GM18907 (cell line): ENCODE measurements around the gene PCDHA2.
"Not testable (repeated sequence)": the region's sequence is repeated elsewhere in the genome, so short reads cannot be mapped to it uniquely, and the experiment has no call there.

Experiments
- ATAC-seq: cut with Tn5 transposase; IDR thresholded peaks from one replicate; pipeline ENCODE4 v1.9.1; 2021; ENCODE audit warnings: mild to moderate bottlenecking, moderate library complexity; ENCODE audit not compliant: unreplicated experiment

The PCDHA2 gene

GRCh38 chr5:140808889-140809291, 14.2 kb downstream of the PCDHA2 start:
- no peak for ATAC-seq

- ATAC-seq = no peak
Observed at GRCh38 chr5:140821375-140822280, 27.0 kb downstream of the PCDHA2 start, which contains the start of gene PCDHA5. Gene PCDHA5, plus strand, starts transcription at chr5:140821613.

GRCh38 chr5:140822281-140822629, 27.6 kb downstream of the PCDHA2 start:
- ATAC-seq = no peak

- not testable (repeated sequence) for ATAC-seq
Observed at GRCh38 chr5:140822969-140823368, 28.3 kb downstream of the PCDHA2 start.

GRCh38 chr5:140823475-140823874, 28.8 kb downstream of the PCDHA2 start:
- ATAC-seq = no peak

- no peak for ATAC-seq
Observed at GRCh38 chr5:140827704-140828361, 33.2 kb downstream of the PCDHA2 start, which contains the start of gene PCDHA6. Gene PCDHA6, plus strand, starts transcription at chr5:140827960. Its CDS starts 132 bp downstream, at chr5:140828092.

GRCh38 chr5:140828362-140828737, 33.7 kb downstream of the PCDHA2 start:
- no peak for ATAC-seq

- ATAC-seq = not testable (repeated sequence)
Observed at GRCh38 chr5:140829511-140830501, 35.2 kb downstream of the PCDHA2 start.

GRCh38 chr5:140833993-140834392, 39.3 kb downstream of the PCDHA2 start, which contains the start of gene PCDHA7:
Gene PCDHA7, plus strand, starts transcription at chr5:140834269. Its CDS starts 115 bp downstream, at chr5:140834384.
- ATAC-seq = no peak

- ATAC-seq = not testable (repeated sequence)
Observed at GRCh38 chr5:140834439-140835008, 39.9 kb downstream of the PCDHA2 start.

- no peak for ATAC-seq
Observed at GRCh38 chr5:140835622-140836510, 41.2 kb downstream of the PCDHA2 start.

GRCh38 chr5:140840978-140841962, 46.6 kb downstream of the PCDHA2 start, which contains the start of gene PCDHA8:
Gene PCDHA8, plus strand, starts transcription at chr5:140841187. Its CDS starts 135 bp downstream, at chr5:140841322.
- no peak for ATAC-seq

GRCh38 chr5:140842798-140843733, 48.4 kb downstream of the PCDHA2 start:
- no peak for ATAC-seq
